ENCODE results near the gene TEX14.

The TEX14 gene

DNA sequence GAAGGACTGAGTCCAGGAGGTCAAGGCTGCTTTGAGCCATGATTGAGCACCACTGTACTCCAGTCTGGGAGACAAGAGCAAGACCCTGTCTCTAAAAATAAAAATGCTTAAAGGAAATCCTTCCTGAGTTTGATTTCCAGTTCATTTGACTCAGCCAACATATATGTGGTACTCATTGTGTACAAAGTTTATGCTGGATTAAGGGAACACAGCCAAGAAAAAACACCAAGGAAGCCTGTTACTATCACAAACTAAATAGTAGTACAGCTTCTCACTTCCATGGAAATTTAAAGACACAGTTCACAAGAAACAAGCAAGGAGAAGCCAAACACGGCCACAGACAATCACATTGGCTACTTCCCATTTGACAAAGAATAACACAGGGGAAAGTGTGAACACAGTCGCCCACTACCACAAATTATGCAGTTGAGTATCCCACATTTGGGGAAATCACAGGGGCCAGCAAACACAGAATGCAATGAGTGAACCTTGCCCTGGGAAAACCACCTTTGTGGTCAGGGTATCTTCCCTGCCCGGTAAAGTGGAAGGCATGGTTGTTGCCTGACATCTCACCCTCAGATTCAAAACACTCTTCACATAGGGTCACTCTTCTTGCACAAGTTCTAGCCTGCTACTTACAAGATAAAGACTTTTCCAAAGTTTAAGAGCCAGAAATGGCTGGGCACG lies 14.5 kb downstream of the TEX14 start:
- TF ChIP-seq ZNF384 (IDR thresholded peaks at IDR 0.05) (no peak), NFRKB (IDR thresholded peaks at IDR 0.05) (no peak), ELF4 (IDR thresholded peaks at IDR 0.05) (no peak)
- ChIA-PET CTCF (interaction anchor here (0.6 kb wide), 1 partner anchor 430 kb away, joined by 3 read pairs; no protein-coding TSS in a partner anchor), POLR2A (interaction anchor here (1.0 to 1.9 kb wide), 3 partner anchors 15 to 46 kb away, joined by 3 to 7 read pairs (median 5); partner anchors contain the start of genes RAD51C and TEX14)
- no peak for DNase-seq (ENCODE audit: extremely low spot score)

DNA sequence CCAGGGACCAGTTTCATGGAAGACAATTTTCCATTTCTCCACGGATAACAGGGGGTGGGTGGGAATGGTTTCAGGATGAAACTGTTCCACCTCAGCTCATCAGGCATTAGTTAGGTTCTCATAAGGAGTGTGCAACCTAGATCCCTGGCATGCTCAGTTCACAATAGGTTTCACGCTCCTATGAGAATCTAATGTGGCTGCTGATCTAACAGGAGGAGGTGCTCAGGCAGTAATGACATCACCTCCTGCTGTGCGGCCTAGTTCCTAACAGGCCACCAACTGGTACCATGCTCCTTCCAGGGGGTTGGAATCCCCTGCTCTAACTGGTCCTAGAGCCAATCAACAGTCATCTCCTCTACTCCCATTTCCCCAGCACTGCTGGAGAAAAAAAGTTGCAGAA lies 19.9 kb downstream of the TEX14 start:
- CTCF ChIA-PET: no interaction called here
- no peak for TF ChIP-seq ZNF384 (IDR thresholded peaks at IDR 0.05)
- no peak for TF ChIP-seq CTBP1 (IDR thresholded peaks at IDR 0.05; ENCODE audit: borderline replicate concordance)
- no peak for TF ChIP-seq SUZ12 (IDR thresholded peaks at IDR 0.05)
- no peak for TF ChIP-seq FOXA1 (IDR thresholded peaks at IDR 0.05)
- TF ChIP-seq, protein P1, sequence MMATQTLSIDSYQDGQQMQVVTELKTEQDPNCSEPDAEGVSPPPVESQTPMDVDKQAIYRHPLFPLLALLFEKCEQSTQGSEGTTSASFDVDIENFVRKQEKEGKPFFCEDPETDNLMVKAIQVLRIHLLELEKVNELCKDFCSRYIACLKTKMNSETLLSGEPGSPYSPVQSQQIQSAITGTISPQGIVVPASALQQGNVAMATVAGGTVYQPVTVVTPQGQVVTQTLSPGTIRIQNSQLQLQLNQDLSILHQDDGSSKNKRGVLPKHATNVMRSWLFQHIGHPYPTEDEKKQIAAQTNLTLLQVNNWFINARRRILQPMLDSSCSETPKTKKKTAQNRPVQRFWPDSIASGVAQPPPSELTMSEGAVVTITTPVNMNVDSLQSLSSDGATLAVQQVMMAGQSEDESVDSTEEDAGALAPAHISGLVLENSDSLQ (IDR thresholded peaks at IDR 0.05): no peak
- TF ChIP-seq NFRKB (IDR thresholded peaks at IDR 0.05): no peak
- TF ChIP-seq LEF1 (IDR thresholded peaks at IDR 0.05; ENCODE audit: borderline replicate concordance): no peak
- TF ChIP-seq FOXM1 (IDR thresholded peaks at IDR 0.05; ENCODE audit: borderline replicate concordance): no peak
- no peak for TF ChIP-seq TARDBP (IDR thresholded peaks at IDR 0.05)
- no peak for TF ChIP-seq HDGF (IDR thresholded peaks at IDR 0.05; ENCODE audit: borderline replicate concordance)
- no peak for TF ChIP-seq L3MBTL2 (conservative IDR thresholded peaks at IDR 0.05)
- no peak for TF ChIP-seq FOXK2 (IDR thresholded peaks at IDR 0.05)
- no peak for DNase-seq (ENCODE audit: extremely low spot score)
- POLR2A ChIA-PET: interaction anchor here (1.0 to 3.3 kb wide), 5 partner anchors 13 to 153 kb away, joined by 3 to 19 read pairs (median 6); partner anchors contain the start of gene RAD51C

DNA sequence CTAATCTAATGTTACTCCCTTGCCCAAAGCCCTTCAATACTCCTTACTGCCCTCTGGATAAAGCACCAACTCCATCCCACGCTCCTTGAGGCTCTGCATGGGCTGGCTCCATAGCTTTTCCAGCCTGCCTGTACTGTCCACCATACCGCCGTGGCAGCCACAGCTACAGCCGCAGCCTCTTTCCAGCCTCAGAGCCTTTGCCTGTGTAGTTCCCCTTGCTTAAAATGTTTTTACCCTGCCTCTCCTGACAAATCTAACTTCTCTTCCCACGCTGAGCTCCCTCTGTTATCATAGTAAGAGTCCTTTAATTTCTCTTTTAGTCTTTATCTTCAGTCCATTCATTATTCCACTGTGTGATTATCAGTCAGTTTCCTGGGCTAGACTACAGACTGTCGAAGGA lies 22.0 kb downstream of the TEX14 start:
- no peak for DNase-seq (ENCODE audit: extremely low spot score)
- ChIA-PET POLR2A (interaction anchor here (1.1 to 3.3 kb wide), 5 partner anchors 9 to 38 kb away, joined by 4 to 19 read pairs (median 6); partner anchors contain the start of gene RAD51C), CTCF (interaction anchor here (0.5 to 0.7 kb wide), 3 partner anchors 101 to 541 kb away, joined by 3 to 8 read pairs (median 3); no protein-coding TSS in a partner anchor)
- TF ChIP-seq, protein P1 (IDR thresholded peaks at IDR 0.05): no peak
- no peak for TF ChIP-seq TARDBP (IDR thresholded peaks at IDR 0.05)

DNA sequence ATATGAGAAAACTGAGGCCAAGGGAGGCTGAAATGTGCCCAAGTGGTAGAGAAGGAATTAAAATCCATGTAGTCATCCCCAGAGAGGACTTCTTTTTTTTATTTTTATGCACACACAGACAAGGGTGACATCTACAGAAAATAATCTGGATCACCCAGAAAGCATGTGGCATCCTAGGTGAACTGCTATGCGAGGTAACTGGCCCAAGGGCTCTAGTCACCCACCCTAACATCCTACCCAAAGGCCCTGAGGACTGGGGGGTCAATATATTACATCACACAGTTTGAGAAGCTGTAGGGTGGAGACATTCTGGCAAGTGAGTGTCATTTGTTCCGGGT lies 23.3 kb downstream of the TEX14 start:
- DNase-seq (ENCODE audit: extremely low spot score): no peak
- ChIA-PET CTCF (no interaction called here), POLR2A (interaction anchor here (1.0 kb wide), 1 partner anchor 10 kb away, joined by 4 read pairs; no protein-coding TSS in a partner anchor)
- TF ChIP-seq, protein P1 (IDR thresholded peaks at IDR 0.05): no peak
- no peak for TF ChIP-seq ZNF384 (IDR thresholded peaks at IDR 0.05)
- TF ChIP-seq LEF1 (IDR thresholded peaks at IDR 0.05; ENCODE audit: borderline replicate concordance): no peak
- no peak for TF ChIP-seq TARDBP (IDR thresholded peaks at IDR 0.05)
- no peak for TF ChIP-seq NFRKB (IDR thresholded peaks at IDR 0.05)
- no peak for TF ChIP-seq SP1 (IDR thresholded peaks at IDR 0.05)
- TF ChIP-seq FOXM1 (IDR thresholded peaks at IDR 0.05; ENCODE audit: borderline replicate concordance): no peak
- TF ChIP-seq ELF4 (IDR thresholded peaks at IDR 0.05): no peak
- no peak for TF ChIP-seq BHLHE40 (IDR thresholded peaks at IDR 0.05; ENCODE audit: borderline replicate concordance)
- TF ChIP-seq FOXA1 (IDR thresholded peaks at IDR 0.05): no peak
- TF ChIP-seq L3MBTL2 (conservative IDR thresholded peaks at IDR 0.05): no peak
- TF ChIP-seq FOXK2 (IDR thresholded peaks at IDR 0.05): no peak
- no peak for TF ChIP-seq ARNT (IDR thresholded peaks at IDR 0.05)
- TF ChIP-seq HDGF (IDR thresholded peaks at IDR 0.05; ENCODE audit: borderline replicate concordance): no peak
- TF ChIP-seq CTBP1 (IDR thresholded peaks at IDR 0.05; ENCODE audit: borderline replicate concordance): no peak
- no peak for TF ChIP-seq SUZ12 (IDR thresholded peaks at IDR 0.05)

DNA sequence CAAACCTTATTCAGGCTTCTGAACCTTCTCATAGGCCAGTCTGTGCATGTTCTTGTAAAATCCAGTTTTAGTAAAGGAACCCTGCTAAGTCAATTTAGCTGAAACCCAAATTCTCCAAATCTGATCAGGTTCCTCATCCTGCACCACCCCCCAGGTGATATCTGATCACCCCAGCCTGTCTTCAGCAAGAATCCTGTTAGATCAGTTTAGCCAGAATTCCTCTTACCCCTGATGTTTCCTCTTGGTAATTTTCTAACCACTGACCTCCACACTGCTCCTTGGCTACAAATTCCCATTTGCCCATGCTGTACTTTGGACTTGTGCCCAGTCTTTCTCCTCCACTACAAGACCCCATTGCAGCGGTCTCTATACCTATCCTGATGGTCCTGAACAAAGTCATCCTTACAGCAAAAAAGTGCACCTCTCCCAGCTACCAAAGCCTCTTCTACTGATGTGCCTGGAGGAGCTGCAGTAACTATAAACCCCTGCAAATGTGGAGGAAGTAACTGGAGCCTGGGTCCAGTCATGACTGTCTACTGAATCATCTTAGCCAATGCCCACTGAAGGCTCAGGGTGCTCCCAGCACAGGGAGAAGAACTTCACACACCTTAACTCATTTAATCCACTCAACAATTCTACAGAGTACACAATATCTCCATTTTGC lies 23.8 kb downstream of the TEX14 start:
- TF ChIP-seq BHLHE40 (IDR thresholded peaks at IDR 0.05; ENCODE audit: borderline replicate concordance) (no peak), HDGF (IDR thresholded peaks at IDR 0.05; ENCODE audit: borderline replicate concordance) (no peak), TARDBP (IDR thresholded peaks at IDR 0.05) (no peak), SP1 (IDR thresholded peaks at IDR 0.05) (no peak), FOXM1 (IDR thresholded peaks at IDR 0.05; ENCODE audit: borderline replicate concordance) (no peak), CTBP1 (IDR thresholded peaks at IDR 0.05; ENCODE audit: borderline replicate concordance) (no peak), L3MBTL2 (conservative IDR thresholded peaks at IDR 0.05) (no peak), NFRKB (IDR thresholded peaks at IDR 0.05) (no peak), FOXK2 (IDR thresholded peaks at IDR 0.05) (no peak), LEF1 (IDR thresholded peaks at IDR 0.05; ENCODE audit: borderline replicate concordance) (no peak), SUZ12 (IDR thresholded peaks at IDR 0.05) (no peak), ELF4 (IDR thresholded peaks at IDR 0.05) (no peak), ARNT (IDR thresholded peaks at IDR 0.05) (no peak), FOXA1 (IDR thresholded peaks at IDR 0.05) (no peak)
- no peak for DNase-seq (ENCODE audit: extremely low spot score)
- ChIA-PET POLR2A (interaction anchor here (1.0 to 1.3 kb wide), 2 partner anchors 11 to 36 kb away, joined by 4 to 6 read pairs; no protein-coding TSS in a partner anchor), CTCF (no interaction called here)

DNA sequence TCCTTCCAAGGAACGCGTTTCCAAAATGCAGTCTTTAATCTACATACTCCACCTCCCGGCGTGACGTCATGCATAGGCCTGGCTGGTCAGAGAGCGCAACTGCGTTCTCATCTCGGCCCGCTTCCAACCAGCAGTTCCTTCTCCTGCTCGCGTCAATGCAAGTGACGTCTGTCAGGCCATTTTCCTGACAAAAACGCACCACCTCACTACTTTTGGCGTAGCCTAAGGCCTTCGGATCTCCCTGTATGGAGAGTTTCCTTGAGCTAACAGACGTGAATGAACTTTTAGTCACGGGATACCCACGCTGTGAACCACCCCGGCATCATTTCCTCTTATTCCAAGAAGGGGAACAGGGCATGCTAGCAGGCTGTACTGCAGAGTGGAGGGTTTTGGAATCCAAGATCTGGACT lies 25.0 kb downstream of the TEX14 start:
- POLR2A ChIA-PET: interaction anchor here (0.7 to 1.3 kb wide), 3 partner anchors 8 to 35 kb away, joined by 3 to 8 read pairs (median 6); no protein-coding TSS in a partner anchor
- DNase-seq (ENCODE audit: extremely low spot score): no peak
- TF ChIP-seq, protein P1 (IDR thresholded peaks at IDR 0.05): no peak
- TF ChIP-seq SUZ12 (IDR thresholded peaks at IDR 0.05): no peak
- TF ChIP-seq LEF1 (IDR thresholded peaks at IDR 0.05; ENCODE audit: borderline replicate concordance): no peak
- TF ChIP-seq FOXA1 (IDR thresholded peaks at IDR 0.05): no peak
- no peak for TF ChIP-seq CTBP1 (IDR thresholded peaks at IDR 0.05; ENCODE audit: borderline replicate concordance)
- TF ChIP-seq BHLHE40 (IDR thresholded peaks at IDR 0.05; ENCODE audit: borderline replicate concordance): no peak
- TF ChIP-seq HDGF (IDR thresholded peaks at IDR 0.05; ENCODE audit: borderline replicate concordance): no peak
- TF ChIP-seq NFRKB (IDR thresholded peaks at IDR 0.05): no peak
- no peak for TF ChIP-seq SP1 (IDR thresholded peaks at IDR 0.05)
- TF ChIP-seq ZNF384 (IDR thresholded peaks at IDR 0.05): no peak
- TF ChIP-seq ELF4 (IDR thresholded peaks at IDR 0.05): no peak
- no peak for TF ChIP-seq ARNT (IDR thresholded peaks at IDR 0.05)
- no peak for TF ChIP-seq L3MBTL2 (conservative IDR thresholded peaks at IDR 0.05)
- no peak for TF ChIP-seq FOXM1 (IDR thresholded peaks at IDR 0.05; ENCODE audit: borderline replicate concordance)
- CTCF ChIA-PET: no interaction called here

Measured in HEK293T (cell line).